Naive thymus-derived CD4-positive, alpha-beta T cell (primary cell): ENCODE results near the gene ELMO1. TPM values are rescaled to one million over a fixed set of nuclear protein-coding genes. Genes with fewer than 3 reads are reported as not detected.

Experiments
- ATAC-seq: fragments of 150-1000 bp; cut with Tn5 transposase; 2 replicates; pipeline ENCODE4 v1.10.0; 2021; ENCODE audit warnings: mild to moderate bottlenecking, moderate library complexity
- CTCF ChIA-PET: fragments of 350-600 bp; sonication (Branson Sonifier 250); formaldehyde crosslinking; loops from one replicate; lab custom pipeline; 2021; ENCODE audit warnings: antibody characterized with exemption; lab: Charles Lee
- POLR2A ChIA-PET: fragments of 350-600 bp; sonication (Branson Sonifier 250); formaldehyde crosslinking; loops from one replicate; lab custom pipeline; 2021; ENCODE audit warnings: antibody characterized with exemption, inconsistent platforms; lab: Charles Lee
- DNase-seq, 9 donors: peaks; one replicate each; pipeline versions ENCODE4 v3.0.0 to v3.0.0-alpha.2; 2020 to 2022; ENCODE audit warnings: mixed read lengths in 1 of 9
- H3K27ac ChIP-seq: one replicate; pipeline ENCODE4 v1.7.0; 2013; ENCODE audit warnings: mild to moderate bottlenecking, low read depth, low read length, moderate library complexity
- H3K27me3 ChIP-seq, 2 donors: one replicate each; pipeline ENCODE4 v1.7.0; 2013; ENCODE audit warnings: low read length in 2 of 2, mild to moderate bottlenecking in 2 of 2, moderate library complexity in 2 of 2; ENCODE audit not compliant: control insufficient read depth in 2 of 2, insufficient read depth in 2 of 2
- H3K36me3 ChIP-seq, 3 experiments: 1 replicate in 2 of 3; 2 replicates in 1 of 3; pipeline ENCODE4 v1.7.0; 2013; ENCODE audit warnings: low read length in 3 of 3, mild to moderate bottlenecking in 3 of 3, moderate library complexity in 1 of 3; ENCODE audit not compliant: insufficient read depth in 3 of 3, control insufficient read depth in 2 of 3
- H3K4me1 ChIP-seq, 2 donors: one replicate each; pipeline ENCODE4 v1.7.0; 2013; ENCODE audit warnings: low read length in 2 of 2, mild to moderate bottlenecking in 2 of 2, moderate library complexity in 1 of 2; ENCODE audit not compliant: control insufficient read depth in 2 of 2, insufficient read depth in 2 of 2
- H3K4me3 ChIP-seq: 2 replicates; pipeline ENCODE4 v1.7.0; 2013; ENCODE audit warnings: mild to moderate bottlenecking, low read length
- H3K9me3 ChIP-seq, 3 experiments: 1 replicate in 2 of 3; 2 replicates in 1 of 3; pipeline ENCODE4 v1.7.0; 2013; ENCODE audit warnings: low read length in 3 of 3; ENCODE audit not compliant: control insufficient read depth in 2 of 3
- H3K27ac Mint-ChIP-seq, 9 donors: one replicate each; pipeline ENCODE4 v1.8.0; 2020 to 2022; ENCODE audit warnings: mixed read lengths in 9 of 9, mild to moderate bottlenecking in 8 of 9, moderate library complexity in 5 of 9, inconsistent platforms in 2 of 9
- H3K27me3 Mint-ChIP-seq, 5 donors: one replicate each; pipeline ENCODE4 v1.8.0; 2021 to 2022; ENCODE audit warnings: mixed read lengths in 5 of 5, mild to moderate bottlenecking in 1 of 5
- H3K36me3 Mint-ChIP-seq, 5 donors: one replicate each; pipeline ENCODE4 v1.8.0; 2020 to 2022; ENCODE audit warnings: mixed read lengths in 5 of 5, mild to moderate bottlenecking in 3 of 5, inconsistent platforms in 1 of 5
- H3K4me1 Mint-ChIP-seq, 7 donors: one replicate each; pipeline ENCODE4 v1.8.0; 2020 to 2022; ENCODE audit warnings: mixed read lengths in 7 of 7, mild to moderate bottlenecking in 3 of 7, inconsistent platforms in 1 of 7
- H3K4me3 Mint-ChIP-seq, 10 donors: one replicate each; pipeline ENCODE4 v1.8.0; 2020 to 2022; ENCODE audit warnings: mild to moderate bottlenecking in 10 of 10, mixed read lengths in 10 of 10, moderate library complexity in 6 of 10, inconsistent platforms in 2 of 10
- H3K9me3 Mint-ChIP-seq, 11 donors: one replicate each; pipeline ENCODE4 v1.8.0; 2020 to 2022; ENCODE audit warnings: mixed read lengths in 11 of 11, mild to moderate bottlenecking in 4 of 11, inconsistent platforms in 1 of 11, moderate library complexity in 1 of 11
- intact Hi-C, 2 donors: fragments of 100-400 bp; cut with micrococcal nuclease; formaldehyde crosslinking; loops; one replicate each; pipeline ENCODE4 v1.15.1; 2023
- polyA plus RNA-seq, 2 donors: library from polyadenylated mRNA; unstranded; fragments of 300-500 nt; fragmentation: Illumina TruSeq; gene quantifications; one replicate each; pipeline ENCODE4 v1.2.3, GENCODE V29; 2021
- total RNA-seq, 6 experiments: library from RNA in 5 of 6; stranded (reverse) in 5 of 6; gene quantifications; 1 replicate in 5 of 6; 2 replicates in 1 of 6; pipeline ENCODE4 v1.2.3 and lab custom pipeline; 2021 to 2026

ELMO1 gene
- total and polyA plus RNA-seq, 7 experiments from 2014 or later: 63.6 to 160 (median 124) TPM

DNA sequence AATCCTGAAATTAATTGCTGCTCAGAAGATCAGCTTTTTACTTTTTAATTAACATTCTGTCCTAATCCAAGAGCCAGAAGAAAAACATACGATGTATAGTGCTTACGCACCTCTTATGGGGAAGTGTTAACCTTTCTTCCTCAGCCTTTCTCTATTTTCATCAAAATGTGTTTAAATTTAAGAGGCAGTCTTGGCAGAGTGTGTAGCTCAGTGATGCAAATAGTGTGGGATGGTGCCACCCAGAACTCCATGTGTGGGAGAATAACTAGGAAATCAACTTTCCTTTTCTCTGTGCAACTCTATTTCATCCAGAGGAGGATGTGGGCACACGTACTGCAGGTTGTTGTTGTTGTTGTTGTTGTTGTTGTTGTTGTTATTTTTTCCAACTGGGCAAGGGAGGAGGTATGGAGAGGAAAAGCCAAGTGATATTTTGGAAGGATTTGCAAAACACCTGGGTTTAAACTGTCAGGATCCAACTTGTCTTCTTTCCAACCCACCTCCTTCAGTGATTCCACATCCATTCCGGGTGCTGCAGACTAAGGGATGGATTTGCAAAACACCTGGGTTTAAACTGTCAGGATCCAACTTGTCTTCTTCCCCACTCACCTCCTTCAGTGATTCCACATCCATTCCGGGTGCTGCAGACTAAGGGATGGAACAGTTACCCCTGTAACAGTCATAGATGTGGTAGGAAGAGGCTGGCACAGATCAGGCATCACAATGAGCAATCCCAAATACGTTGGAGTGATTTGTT, 19.8 kb downstream of the ELMO1 start:
- Histone ChIP-seq H3K4me1 (peaks cover 12 to 19% of the 10 kb centered on the region in 2 donors), H3K27me3 (no peaks in the 10 kb centered on the region), H3K36me3 (peaks cover 0 to 12% (median 4%) of the 10 kb centered on the region in 3 experiments), H3K9me3 (no peaks in the 10 kb centered on the region), H3K27ac (no peak overlapping the region), H3K4me3 (no peak overlapping the region)
- peaks cover 37 to 67% (median 50%) of the 10 kb centered on the region in 7 donors for H3K4me1 Mint-ChIP-seq
- no peaks in the 10 kb centered on the region for H3K9me3 Mint-ChIP-seq
- H3K4me3 Mint-ChIP-seq: no peak overlapping the region
- H3K36me3 Mint-ChIP-seq: peaks cover 13 to 29% (median 17%) of the 10 kb centered on the region in 5 donors
- POLR2A ChIA-PET: interaction anchor here (0.7 kb wide), 1 partner anchor 1809 kb away, joined by 6 read pairs; no protein-coding TSS in a partner anchor
- no peak for DNase-seq
- intact Hi-C loops: no loop called here
- peak overlapping the region in 3 of 9 donors; percentile 16 to 83 (median 24) for H3K27ac Mint-ChIP-seq
- no peak for ATAC-seq
- CTCF ChIA-PET: no interaction called here
- H3K27me3 Mint-ChIP-seq: no peaks in the 10 kb centered on the region

DNA sequence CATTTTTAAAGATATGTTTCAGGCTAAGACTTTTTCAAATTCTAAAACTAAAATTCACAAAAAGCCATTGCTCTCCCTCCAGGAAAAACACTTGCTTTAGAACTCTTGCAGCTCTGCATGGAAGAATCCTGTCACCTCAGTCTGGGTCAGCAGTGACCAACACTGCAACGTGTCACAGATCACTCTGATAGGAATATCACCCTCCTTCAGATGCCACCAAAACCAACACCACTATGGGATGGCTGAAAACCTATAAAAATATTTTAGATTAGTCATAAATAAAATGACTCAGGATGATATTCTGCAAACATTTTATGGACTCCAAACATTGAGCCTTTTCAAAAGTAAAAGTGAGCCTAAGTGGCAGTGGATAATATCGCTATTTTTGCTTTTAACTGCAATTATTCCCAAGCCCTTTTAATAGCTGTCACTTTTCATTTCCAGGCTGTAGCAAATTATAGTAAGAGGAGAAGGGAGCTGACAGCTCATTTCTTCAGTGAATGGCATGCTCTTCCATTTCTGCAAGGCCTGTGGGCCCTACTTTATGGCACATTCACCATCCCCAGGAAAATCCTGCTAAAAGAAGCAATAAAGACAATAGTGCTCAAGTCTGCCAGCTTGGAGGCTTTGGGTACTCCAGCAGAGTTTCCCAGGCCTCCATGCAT, 21.3 kb downstream of the ELMO1 start:
- Mint-ChIP-seq H3K27ac (no peak overlapping the region), H3K27me3 (no peaks in the 10 kb centered on the region), H3K9me3 (no peaks in the 10 kb centered on the region), H3K4me1 (peaks cover 22 to 54% (median 38%) of the 10 kb centered on the region in 7 donors), H3K4me3 (no peak overlapping the region), H3K36me3 (peaks cover 13 to 31% (median 17%) of the 10 kb centered on the region in 5 donors)
- Histone ChIP-seq H3K27ac (no peak overlapping the region), H3K9me3 (no peaks in the 10 kb centered on the region), H3K4me1 (peaks cover under 1 to 5% of the 10 kb centered on the region in 2 donors), H3K27me3 (no peaks in the 10 kb centered on the region), H3K36me3 (peaks cover 0 to 12% (median 4%) of the 10 kb centered on the region in 3 experiments), H3K4me3 (no peak overlapping the region)
- ChIA-PET CTCF (no interaction called here), POLR2A (no interaction called here)
- no peak for DNase-seq
- no peak for ATAC-seq
- intact Hi-C loops: loop anchor here in 1 of 2 donors (1.0 kb wide), 1 partner anchor 14 kb away; no protein-coding TSS in a partner anchor

DNA sequence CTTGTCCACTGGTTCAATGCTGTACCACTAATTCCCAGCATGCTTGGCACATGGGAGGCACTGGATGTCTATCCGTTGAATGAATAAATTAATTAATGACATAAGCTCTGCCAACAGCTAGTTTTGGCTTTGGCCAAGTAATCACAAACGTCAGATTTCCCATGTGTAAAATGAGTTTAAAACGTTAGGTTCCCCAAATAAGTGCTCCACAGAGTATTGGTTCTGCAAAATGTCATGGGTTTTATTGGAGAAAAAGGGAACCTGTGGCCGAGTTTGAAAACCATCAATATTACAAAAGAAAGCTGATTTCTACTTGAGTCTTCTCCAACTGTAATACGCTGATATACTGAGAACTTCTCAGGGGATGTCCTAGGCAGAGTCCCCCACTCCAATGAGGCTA, 23.2 kb downstream of the ELMO1 start:
- Histone ChIP-seq H3K9me3 (no peaks in the 10 kb centered on the region), H3K36me3 (peaks cover 0 to 12% (median 4%) of the 10 kb centered on the region in 3 experiments), H3K27me3 (no peaks in the 10 kb centered on the region), H3K27ac (no peak overlapping the region), H3K4me1 (no peaks in the 10 kb centered on the region), H3K4me3 (no peak overlapping the region)
- DNase-seq (no peak), ATAC-seq (peak; percentile 66)
- H3K36me3 Mint-ChIP-seq: peaks cover 13 to 29% (median 17%) of the 10 kb centered on the region in 5 donors
- no peaks in the 10 kb centered on the region for H3K9me3 Mint-ChIP-seq
- CTCF ChIA-PET: interaction anchor here (1.5 kb wide), 1 partner anchor 21 kb away, joined by 3 read pairs; no protein-coding TSS in a partner anchor
- POLR2A ChIA-PET: no interaction called here
- H3K27ac Mint-ChIP-seq: no peak overlapping the region
- H3K4me3 Mint-ChIP-seq: no peak overlapping the region
- H3K27me3 Mint-ChIP-seq: no peaks in the 10 kb centered on the region
- intact Hi-C loops: loop anchor here (2.0 kb wide), 2 partner anchors 15 to 17 kb away; no protein-coding TSS in a partner anchor
- H3K4me1 Mint-ChIP-seq: peaks cover 24 to 61% (median 45%) of the 10 kb centered on the region in 7 donors

DNA sequence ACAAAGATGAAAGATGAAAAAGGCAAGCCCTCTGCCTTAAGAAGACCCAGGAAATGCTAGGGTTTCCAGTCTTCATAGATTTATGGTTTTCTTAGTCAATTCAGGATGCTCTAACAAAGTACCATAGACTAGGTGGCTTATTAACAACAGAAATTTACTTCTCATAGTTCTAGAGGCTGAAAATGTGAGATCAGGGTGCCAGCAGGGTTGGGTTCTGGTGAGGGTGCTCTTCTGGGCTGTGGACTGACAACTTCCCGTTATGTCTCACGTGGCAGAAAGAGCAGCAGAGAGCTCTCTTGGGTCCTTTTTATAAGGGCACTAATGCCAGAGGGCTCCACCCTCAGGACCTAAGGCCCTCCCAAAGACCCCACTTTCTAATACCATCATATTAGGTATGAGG, 23.7 kb downstream of the ELMO1 start:
- peak overlapping the region in 1 of 9 donors; percentile 59 for H3K27ac Mint-ChIP-seq
- H3K27ac ChIP-seq: no peak overlapping the region
- H3K27me3 ChIP-seq: no peaks in the 10 kb centered on the region
- no peak for DNase-seq
- POLR2A ChIA-PET: no interaction called here
- peaks cover 0 to under 1% (median 0%) of the 10 kb centered on the region in 11 donors for H3K9me3 Mint-ChIP-seq
- CTCF ChIA-PET: interaction anchor here (1.5 kb wide), 1 partner anchor 22 kb away, joined by 3 read pairs; no protein-coding TSS in a partner anchor
- peak; percentile 65 for ATAC-seq
- H3K4me1 ChIP-seq: no peaks in the 10 kb centered on the region
- no peaks in the 10 kb centered on the region for H3K27me3 Mint-ChIP-seq
- peaks cover 0 to 12% (median 0%) of the 10 kb centered on the region in 3 experiments for H3K36me3 ChIP-seq
- H3K36me3 Mint-ChIP-seq: peaks cover 13 to 24% (median 17%) of the 10 kb centered on the region in 5 donors
- peaks cover 21 to 61% (median 45%) of the 10 kb centered on the region in 7 donors for H3K4me1 Mint-ChIP-seq
- H3K4me3 ChIP-seq: no peak overlapping the region
- no peaks in the 10 kb centered on the region for H3K9me3 ChIP-seq
- H3K4me3 Mint-ChIP-seq: no peak overlapping the region
- intact Hi-C loops: loop anchor here (2.0 kb wide), 2 partner anchors 14 to 16 kb away; no protein-coding TSS in a partner anchor

DNA sequence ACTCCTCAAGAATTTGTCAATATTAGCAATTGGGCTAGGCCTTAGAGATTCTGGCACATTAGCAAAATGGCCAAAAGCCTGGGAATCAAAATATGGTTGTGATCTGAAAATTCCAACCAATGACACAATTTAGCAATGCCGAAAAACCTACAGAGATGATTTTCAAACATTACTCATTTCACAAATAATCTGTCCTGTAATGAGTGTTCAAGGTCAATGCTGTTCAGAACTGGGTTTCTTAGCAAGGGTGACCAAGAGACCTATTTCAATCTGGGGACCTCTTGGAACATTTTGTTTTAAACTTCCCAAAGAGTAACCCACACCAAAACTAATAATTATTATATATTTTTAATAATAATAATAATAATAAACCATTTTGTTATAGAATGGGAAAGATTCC, 24.1 kb downstream of the ELMO1 start:
- Histone ChIP-seq H3K27ac (no peak overlapping the region), H3K27me3 (no peaks in the 10 kb centered on the region), H3K9me3 (no peaks in the 10 kb centered on the region), H3K36me3 (peaks cover 0 to 12% (median 0%) of the 10 kb centered on the region in 3 experiments), H3K4me1 (no peaks in the 10 kb centered on the region), H3K4me3 (no peak overlapping the region)
- intact Hi-C loops: loop anchor here (2.0 kb wide), 2 partner anchors 14 to 16 kb away; no protein-coding TSS in a partner anchor
- no peak for DNase-seq
- POLR2A ChIA-PET: no interaction called here
- Mint-ChIP-seq H3K4me3 (no peak overlapping the region), H3K27ac (no peak overlapping the region), H3K4me1 (peaks cover 22 to 60% (median 45%) of the 10 kb centered on the region in 7 donors), H3K27me3 (no peaks in the 10 kb centered on the region), H3K36me3 (peaks cover 12 to 20% (median 14%) of the 10 kb centered on the region in 5 donors), H3K9me3 (peaks cover 0 to 1% (median 0%) of the 10 kb centered on the region in 11 donors)
- ATAC-seq: no peak
- CTCF ChIA-PET: no interaction called here

DNA sequence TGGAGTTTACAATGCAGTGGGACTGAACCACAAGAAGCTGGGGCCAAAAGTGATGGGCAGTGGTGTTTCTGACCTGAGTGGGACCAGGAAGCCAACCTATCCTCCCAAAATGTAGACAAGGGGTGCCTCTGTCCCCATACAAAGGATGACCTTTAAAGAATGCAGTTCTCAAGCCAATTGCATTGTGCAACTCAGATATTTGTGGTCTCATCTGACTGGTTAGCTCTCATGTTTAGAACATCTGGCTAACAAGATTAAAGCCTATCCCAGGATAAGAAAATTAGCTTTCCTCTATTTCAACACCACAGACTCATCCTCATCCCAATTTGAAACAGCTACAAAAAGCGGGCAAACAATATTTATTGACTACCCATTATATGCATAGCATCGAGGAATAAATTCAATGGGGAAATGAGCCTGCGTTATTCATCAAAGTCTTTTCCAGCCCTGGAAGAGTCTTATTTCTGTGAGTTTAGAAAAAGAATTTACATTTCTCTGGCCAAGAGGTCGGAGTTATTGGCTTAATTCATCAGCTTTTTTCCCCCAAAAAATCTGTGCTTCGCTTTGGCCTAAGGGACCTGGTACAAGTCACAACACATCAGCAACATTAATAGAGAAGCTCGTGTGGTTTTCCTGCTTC, 26.7 kb downstream of the ELMO1 start:
- peaks cover 0 to 15% (median 9%) of the 10 kb centered on the region in 5 donors for H3K36me3 Mint-ChIP-seq
- H3K4me3 ChIP-seq: no peak overlapping the region
- no peak for ATAC-seq
- ChIA-PET POLR2A (interaction anchor here (1.0 to 3.2 kb wide), 3 partner anchors 13 to 26 kb away, joined by 3 to 15 read pairs (median 3); partner anchors contain the start of gene ELMO1), CTCF (no interaction called here)
- peak overlapping the region in 1 of 9 donors; percentile 29 for H3K27ac Mint-ChIP-seq
- no peak for DNase-seq
- no peaks in the 10 kb centered on the region for H3K27me3 Mint-ChIP-seq
- H3K27ac ChIP-seq: no peak overlapping the region
- H3K4me1 Mint-ChIP-seq: peaks cover 31 to 69% (median 58%) of the 10 kb centered on the region in 7 donors
- intact Hi-C loops: no loop called here
- no peaks in the 10 kb centered on the region for H3K9me3 ChIP-seq
- H3K4me1 ChIP-seq: peaks cover 0 to 6% of the 10 kb centered on the region in 2 donors
- peaks cover 0 to under 1% (median 0%) of the 10 kb centered on the region in 3 experiments for H3K36me3 ChIP-seq
- no peaks in the 10 kb centered on the region for H3K27me3 ChIP-seq
- H3K9me3 Mint-ChIP-seq: peaks cover 0 to 1% (median 0%) of the 10 kb centered on the region in 11 donors
- H3K4me3 Mint-ChIP-seq: peak overlapping the region in 1 of 10 donors; percentile 4
